ENCODE data around the gene SLC1A5. TPM values are rescaled to one million over a fixed set of nuclear protein-coding genes. Genes with fewer than 3 reads are reported as not detected.

Gene SLC1A5
- polyA plus RNA-seq, 1 donor from 2014 or later: 1.1 TPM

GRCh38 chr19:46745030-46745429, 43.4 kb downstream of the SLC1A5 start:
- Histone ChIP-seq H3K9me3 (ENCODE audit: low read length) (no peaks in the 10 kb centered on the region), H3K4me2 (ENCODE audit: low read length) (peak overlapping the region; percentile 65), H3K27ac (ENCODE audit: low read length) (peak overlapping the region; percentile 87), H4K20me1 (ENCODE audit: insufficient read depth) (peaks cover 27% of the 10 kb centered on the region), H2AFZ (ENCODE audit: low read depth, low read length) (no peak overlapping the region), H3K9ac (ENCODE audit: low read length) (peak overlapping the region; percentile 99), H3F3A (ENCODE audit: insufficient read depth, low read length, poor library complexity, severe bottlenecking) (no peaks in the 10 kb centered on the region), H3K27me3 (ENCODE audit: insufficient read depth, low read depth, low read length) (no peaks in the 10 kb centered on the region), H3K79me2 (replicated peaks; ENCODE audit: insufficient read depth, low read length) (peaks cover 61% of the 10 kb centered on the region), H3K9me2 (ENCODE audit: insufficient read depth, low read length) (no peaks in the 10 kb centered on the region), H3K36me3 (ENCODE audit: insufficient read depth, low read length) (no peaks in the 10 kb centered on the region), H3K4me3 (ENCODE audit: low read length) (peak overlapping the region; percentile 98)
- TF ChIP-seq TAF1 (IDR thresholded peaks at IDR 0.05; ENCODE audit: low read depth) (no peak), MXI1 (conservative IDR thresholded peaks at IDR 0.05; ENCODE audit: poor library complexity, severe bottlenecking) (no peak), EP300 (conservative IDR thresholded peaks at IDR 0.05; ENCODE audit: poor library complexity, severe bottlenecking) (no peak), REST (IDR thresholded peaks at IDR 0.05; ENCODE audit: borderline replicate concordance) (no peak), RAD21 (conservative IDR thresholded peaks at IDR 0.05) (no peak), POLR2AphosphoS5 (IDR thresholded peaks at IDR 0.05) (no peak), CTCF (IDR thresholded peaks at IDR 0.05; ENCODE audit: poor library complexity, severe bottlenecking) (no peak), EZH2 (IDR thresholded peaks at IDR 0.05; ENCODE audit: borderline replicate concordance, insufficient read depth, low read length, poor library complexity, severe bottlenecking) (no peak), SMC3 (conservative IDR thresholded peaks at IDR 0.05; ENCODE audit: poor library complexity) (no peak)

GRCh38 chr19:46744005-46744691, 44.2 kb downstream of the SLC1A5 start:
- TF ChIP-seq EP300 (conservative IDR thresholded peaks at IDR 0.05; ENCODE audit: poor library complexity, severe bottlenecking): no peak
- no peak for TF ChIP-seq EZH2 (IDR thresholded peaks at IDR 0.05; ENCODE audit: borderline replicate concordance, insufficient read depth, low read length, poor library complexity, severe bottlenecking)
- no peak for TF ChIP-seq REST (IDR thresholded peaks at IDR 0.05; ENCODE audit: borderline replicate concordance)
- no peak for TF ChIP-seq RAD21 (conservative IDR thresholded peaks at IDR 0.05)
- no peak for TF ChIP-seq CTCF (IDR thresholded peaks at IDR 0.05; ENCODE audit: poor library complexity, severe bottlenecking)
- TF ChIP-seq MXI1 (conservative IDR thresholded peaks at IDR 0.05; ENCODE audit: poor library complexity, severe bottlenecking): no peak
- TF ChIP-seq POLR2AphosphoS5 (IDR thresholded peaks at IDR 0.05): no peak
- TF ChIP-seq SMC3 (conservative IDR thresholded peaks at IDR 0.05; ENCODE audit: poor library complexity): no peak
- TF ChIP-seq TAF1 (IDR thresholded peaks at IDR 0.05; ENCODE audit: low read depth): no peak
- H3K27ac ChIP-seq (ENCODE audit: low read length): no peak overlapping the region

More at GRCh38 chr19:46744005-46744691, 44.2 kb downstream of the SLC1A5 start:
- H3K4me3 ChIP-seq (ENCODE audit: low read length): peak overlapping the region; percentile 98
- H3K9ac ChIP-seq (ENCODE audit: low read length): peak overlapping the region; percentile 99
- H3F3A ChIP-seq (ENCODE audit: insufficient read depth, low read length, poor library complexity, severe bottlenecking): no peaks in the 10 kb centered on the region
- no peaks in the 10 kb centered on the region for H3K9me3 ChIP-seq (ENCODE audit: low read length)
- no peaks in the 10 kb centered on the region for H3K36me3 ChIP-seq (ENCODE audit: insufficient read depth, low read length)
- peaks cover 68% of the 10 kb centered on the region for H3K79me2 ChIP-seq (replicated peaks; ENCODE audit: insufficient read depth, low read length)
- H3K9me2 ChIP-seq (ENCODE audit: insufficient read depth, low read length): no peaks in the 10 kb centered on the region
- peak overlapping the region; percentile 65 for H3K4me2 ChIP-seq (ENCODE audit: low read length)
- H2AFZ ChIP-seq (ENCODE audit: low read depth, low read length): no peak overlapping the region
- no peaks in the 10 kb centered on the region for H3K27me3 ChIP-seq (ENCODE audit: insufficient read depth, low read depth, low read length)
- H4K20me1 ChIP-seq (ENCODE audit: insufficient read depth): peaks cover 30% of the 10 kb centered on the region
